NCI-H146 treated with DMSO at 0.1 percent for 48 hours (cell line): ENCODE results near the gene C2CD4C.
"Not testable (repeated sequence)": the region's sequence is repeated elsewhere in the genome, so short reads cannot be mapped to it uniquely, and the experiment has no call there.

Source experiments
- DNase-seq: peaks from one replicate; lab custom pipeline; 2025; ENCODE audit not compliant: unreplicated experiment; lab: John Stamatoyannopoulos, UW

C2CD4C gene

GRCh38 chr19:401866-402511 is 7.0 kb downstream of the C2CD4C start:
- DNase-seq, result peak; percentile 57

DNA sequence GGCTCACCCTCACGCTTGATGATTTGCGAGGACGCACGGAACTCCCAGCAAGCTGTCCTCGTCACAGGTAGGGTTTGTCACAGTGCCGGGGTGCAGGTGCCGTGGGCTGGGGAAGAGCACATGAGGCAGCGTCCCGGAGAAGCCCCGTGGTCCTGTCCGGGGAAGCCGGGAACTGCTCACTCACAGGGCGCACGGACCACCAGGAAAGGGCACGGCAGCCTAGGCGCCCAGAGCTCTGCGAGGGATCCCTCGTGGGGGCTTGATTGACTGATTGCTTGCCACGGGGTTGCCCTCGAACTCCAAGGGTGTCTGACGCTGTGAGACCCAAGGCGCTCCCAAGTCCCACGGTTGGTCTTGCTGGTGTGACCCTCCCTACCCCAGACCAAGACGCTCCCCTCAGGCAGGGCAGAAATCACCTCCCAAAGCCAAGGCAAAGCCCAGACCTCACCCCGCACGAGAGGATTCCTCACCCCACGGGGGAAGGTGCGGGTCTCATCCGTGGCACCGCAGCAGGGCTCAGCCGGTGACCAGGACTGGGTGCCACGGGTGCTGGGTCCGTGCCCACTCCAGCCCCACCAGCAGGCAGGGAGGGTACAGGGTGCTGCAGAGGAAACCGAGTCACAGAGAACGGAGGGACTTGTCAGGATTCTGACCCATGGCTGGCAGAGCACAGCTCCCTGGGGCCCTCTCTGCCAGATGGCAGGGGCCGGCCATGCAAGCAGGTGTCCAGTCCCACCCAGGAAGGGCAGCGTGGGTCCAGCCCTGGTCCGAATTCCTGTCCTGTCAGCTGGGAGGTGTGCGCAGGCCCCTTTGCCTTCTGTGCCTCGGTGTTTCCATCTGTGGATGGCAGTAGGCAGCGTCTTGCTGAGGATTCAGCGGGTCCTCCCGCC is 7.7 kb downstream of the C2CD4C start:
- DNase-seq, result no peak

- no peak for DNase-seq
Measured at GRCh38 chr19:399370-399769, 9.6 kb downstream of the C2CD4C start.

DNA sequence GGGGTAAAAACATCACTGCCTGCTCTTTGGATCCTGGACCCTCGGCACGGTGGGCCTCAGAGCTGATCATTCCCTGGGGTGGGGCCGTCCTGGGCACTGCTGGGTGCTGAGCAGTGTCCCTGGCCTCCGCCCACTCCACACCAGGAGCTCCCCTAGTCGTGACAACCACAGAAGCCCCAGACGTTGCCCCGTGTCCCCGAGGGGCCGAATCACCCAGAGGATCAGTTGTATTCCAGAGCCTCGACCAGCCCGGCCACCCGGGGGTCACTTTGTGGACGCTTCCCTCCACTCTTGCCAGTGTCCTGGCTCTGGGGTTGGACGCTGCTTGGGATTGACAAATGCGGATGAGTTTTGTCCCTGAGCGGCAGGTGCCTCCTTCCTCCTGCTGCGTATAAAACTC is 10.2 kb downstream of the C2CD4C start:
- DNase-seq, result no peak

DNA sequence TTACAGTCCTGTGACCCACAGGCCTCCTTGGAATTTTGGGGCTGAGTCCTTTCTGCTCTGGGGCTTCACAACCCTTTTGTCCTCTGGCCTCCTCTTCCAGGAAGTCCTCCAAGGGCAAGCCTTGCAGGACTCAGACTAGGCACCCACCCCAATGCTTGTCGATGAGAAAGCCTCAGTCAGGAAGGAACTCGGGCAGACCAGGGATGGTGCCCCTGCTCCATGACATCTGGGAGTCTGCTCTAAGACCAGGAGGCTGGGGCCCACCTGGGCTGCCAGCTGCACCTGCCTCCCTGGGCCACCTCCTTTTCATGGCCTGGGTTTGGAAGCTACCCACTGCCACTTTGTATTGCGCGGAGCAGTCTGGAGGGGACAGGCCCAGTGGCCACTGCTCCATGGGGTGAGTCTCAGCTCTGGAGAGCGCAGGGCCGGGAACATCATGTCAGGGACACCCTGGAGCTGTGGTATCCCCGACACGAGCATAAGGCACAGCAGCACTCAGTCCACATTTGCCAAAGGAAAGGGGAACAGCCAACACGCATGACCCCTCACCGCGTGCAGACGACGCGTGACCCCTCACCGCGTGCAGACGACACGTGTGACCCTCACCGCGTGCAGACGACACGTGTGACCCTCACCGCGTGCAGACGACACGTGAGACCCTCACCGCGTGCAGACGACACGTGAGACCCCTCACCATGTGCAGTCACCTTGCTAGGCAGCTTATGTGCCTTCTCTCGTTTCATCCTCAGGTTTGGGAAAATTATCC is 10.8 kb downstream of the C2CD4C start:
- DNase-seq, result no peak

DNA sequence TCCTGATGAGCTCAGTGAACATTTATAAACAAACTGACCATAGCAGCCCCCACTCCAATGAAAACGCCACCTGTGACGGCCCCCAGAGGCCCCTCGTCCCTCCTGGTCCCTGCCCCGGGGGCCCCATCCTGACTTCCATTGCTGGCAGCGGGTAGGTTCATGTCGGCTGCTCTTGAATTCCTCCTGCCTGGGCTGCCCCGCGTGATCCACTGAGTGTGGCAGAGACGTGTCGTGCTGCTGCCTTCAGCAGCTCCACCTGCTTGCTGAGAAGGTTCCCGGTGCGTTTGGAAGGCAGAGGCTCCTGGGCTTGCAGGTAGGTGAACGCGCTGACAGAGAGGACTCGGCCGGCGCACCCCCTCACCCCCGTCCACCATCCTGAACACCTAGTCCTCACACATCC is 11.6 kb downstream of the C2CD4C start:
- DNase-seq, result no peak

- DNase-seq, result no peak
Measured at GRCh38 chr19:395467-395866, 13.5 kb downstream of the C2CD4C start.

GRCh38 chr19:394857-395256 is 14.1 kb downstream of the C2CD4C start:
- not testable (repeated sequence) for DNase-seq

GRCh38 chr19:393560-393959 is 15.4 kb downstream of the C2CD4C start:
- DNase-seq, result not testable (repeated sequence)

- DNase-seq, result no peak
Measured at GRCh38 chr19:392375-392970, 16.5 kb downstream of the C2CD4C start.

DNA sequence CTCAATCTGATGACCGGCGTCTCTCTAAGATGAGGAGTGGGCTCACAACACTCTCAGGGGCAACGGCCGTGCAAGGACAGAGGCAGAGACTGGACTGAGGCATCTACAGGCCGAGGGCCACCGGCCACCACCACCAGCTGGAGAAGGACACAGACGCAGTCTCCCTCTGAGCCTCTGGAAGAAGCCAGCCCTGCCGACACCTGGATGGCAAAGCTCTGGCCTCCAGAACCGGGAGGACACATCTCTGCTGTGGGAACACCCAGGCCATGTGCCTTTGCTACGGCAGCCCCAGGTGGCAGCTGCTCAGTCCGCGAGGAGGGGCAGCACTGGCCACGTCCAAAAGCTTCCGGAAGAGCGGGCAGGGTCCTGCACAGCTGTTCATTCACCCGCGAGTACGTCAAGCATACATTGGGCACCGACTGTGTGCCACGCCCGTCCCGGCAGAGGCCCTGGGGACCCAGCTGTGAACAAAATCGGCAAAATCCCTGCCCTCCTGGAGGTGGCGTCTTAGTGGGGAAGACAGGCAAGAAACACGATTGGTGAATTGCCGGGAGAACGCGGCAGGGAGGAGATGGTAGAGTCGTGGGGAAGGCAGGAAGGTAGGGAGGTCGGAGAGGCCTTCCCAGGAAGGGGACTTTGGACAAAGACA is 17.1 kb downstream of the C2CD4C start:
- no peak for DNase-seq

GRCh38 chr19:391207-391557 is 17.8 kb downstream of the C2CD4C start:
- no peak for DNase-seq

- DNase-seq, result no peak
Measured at GRCh38 chr19:390386-391206, 18.4 kb downstream of the C2CD4C start.

DNA sequence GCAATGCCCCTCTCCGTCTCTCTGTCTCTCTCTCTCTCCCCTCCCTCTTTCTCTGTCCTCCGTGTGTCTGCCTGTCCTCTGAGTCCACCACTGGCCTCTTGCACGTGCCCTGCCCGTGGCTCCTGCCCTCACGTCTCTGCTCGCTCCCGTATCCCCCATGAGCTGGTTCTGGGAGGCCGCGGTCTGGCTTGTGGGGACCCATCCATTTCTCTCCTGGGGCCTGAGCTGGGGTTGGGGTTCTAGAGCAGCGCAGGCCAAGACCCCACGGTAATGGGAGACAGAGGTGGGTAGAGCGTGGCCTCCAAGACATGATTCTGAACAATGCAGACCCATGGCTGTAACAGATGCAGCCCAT is 19.0 kb downstream of the C2CD4C start:
- DNase-seq, result no peak

GRCh38 chr19:389255-389934 is 19.6 kb downstream of the C2CD4C start:
- DNase-seq, result no peak

- no peak for DNase-seq
Measured at GRCh38 chr19:388691-389090, 20.3 kb downstream of the C2CD4C start.

DNA sequence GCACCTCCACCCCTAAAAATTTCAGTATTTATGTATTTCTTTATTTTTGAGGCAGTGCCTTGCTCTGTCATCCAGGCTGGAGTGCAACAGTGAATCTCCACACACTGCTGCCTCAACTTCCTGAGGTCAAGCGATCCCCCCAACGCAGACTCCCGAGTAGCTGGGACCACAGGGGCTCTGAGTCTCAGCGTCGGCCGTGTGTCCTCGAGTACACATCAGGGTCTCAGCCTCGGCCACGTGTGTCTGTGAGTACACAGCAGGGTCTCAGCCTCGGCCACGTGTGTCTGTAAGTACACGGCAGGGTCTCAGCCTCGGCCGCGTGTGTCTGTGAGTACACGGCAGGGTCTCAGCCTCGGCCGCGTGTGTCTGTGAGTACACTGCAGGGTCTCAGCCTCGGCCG is 21.2 kb downstream of the C2CD4C start:
- no peak for DNase-seq

GRCh38 chr19:386632-387301 is 22.2 kb downstream of the C2CD4C start:
- not testable (repeated sequence) for DNase-seq

GRCh38 chr19:386189-386588 is 22.8 kb downstream of the C2CD4C start:
- DNase-seq, result not testable (repeated sequence)
